CD4-positive, alpha-beta T cell (primary cell): ENCODE results near the gene ADSL. TPM values are rescaled to one million over a fixed set of nuclear protein-coding genes. Genes with fewer than 3 reads are reported as not detected.
A peak's percentile ranks its signal among the peaks of the same experiment; 100 is the strongest.

Source experiments
- ATAC-seq: fragments of 200-7000 bp; cut with Tn5 transposase; one replicate; pipeline ENCODE4 v1.10.0; 2022; ENCODE audit warnings: mild to moderate bottlenecking; ENCODE audit not compliant: poor library complexity
- CTCF ChIA-PET: fragments of 350-600 bp; sonication (Branson Sonifier 250); formaldehyde crosslinking; loops from one replicate; lab custom pipeline; 2021; ENCODE audit warnings: antibody characterized with exemption, inconsistent platforms; lab: Charles Lee
- POLR2A ChIA-PET: fragments of 350-600 bp; sonication (Branson Sonifier 250); formaldehyde crosslinking; loops from one replicate; lab custom pipeline; 2021; ENCODE audit warnings: antibody characterized with exemption, inconsistent platforms; lab: Charles Lee
- DNase-seq, 14 experiments: peaks; one replicate each; pipeline ENCODE4 v3.0.0-alpha.2; 2013 to 2020; ENCODE audit warnings: mixed read lengths in 2 of 14
- H3K27ac ChIP-seq, 2 donors: one replicate each; pipeline versions ENCODE4 v1.5.1 to v1.7.0; 2013; ENCODE audit warnings: low read length in 2 of 2, low read depth in 1 of 2, mild to moderate bottlenecking in 1 of 2
- H3K27me3 ChIP-seq, 2 experiments: 1 replicate in 1 of 2; 2 replicates in 1 of 2; pipeline versions ENCODE4 v1.6.1 to v1.7.0; 2013; ENCODE audit warnings: low read length in 2 of 2, control low read depth in 1 of 2, mild to moderate bottlenecking in 1 of 2, moderate library complexity in 1 of 2; ENCODE audit not compliant: insufficient read depth in 2 of 2, control insufficient read depth in 1 of 2
- H3K36me3 ChIP-seq: one replicate; pipeline ENCODE4 v1.6.1; 2013; ENCODE audit warnings: low read length, control low read depth; ENCODE audit not compliant: insufficient read depth
- H3K4me1 ChIP-seq: one replicate; pipeline ENCODE4 v1.6.1; 2013; ENCODE audit warnings: low read length, control low read depth; ENCODE audit not compliant: insufficient read depth
- H3K4me3 ChIP-seq: one replicate; pipeline ENCODE4 v1.5.1; 2013; ENCODE audit warnings: mild to moderate bottlenecking, low read length, moderate library complexity
- H3K9me3 ChIP-seq, 2 experiments: 1 replicate in 1 of 2; 2 replicates in 1 of 2; pipeline versions ENCODE4 v1.6.1 to v1.7.0; 2013; ENCODE audit warnings: low read length in 2 of 2, mild to moderate bottlenecking in 2 of 2, control low read depth in 1 of 2, moderate library complexity in 1 of 2; ENCODE audit not compliant: control insufficient read depth in 1 of 2, insufficient read depth in 1 of 2
- H3K27ac Mint-ChIP-seq: one replicate; pipeline ENCODE4 v1.8.0; 2020; ENCODE audit warnings: mixed read lengths
- H3K27me3 Mint-ChIP-seq: one replicate; pipeline ENCODE4 v1.8.0; 2021; ENCODE audit warnings: mixed read lengths
- H3K36me3 Mint-ChIP-seq: one replicate; pipeline ENCODE4 v1.8.0; 2021; ENCODE audit warnings: low read depth, mixed read lengths
- H3K4me1 Mint-ChIP-seq: one replicate; pipeline ENCODE4 v1.8.0; 2021; ENCODE audit warnings: low read depth, mixed read lengths
- H3K4me3 Mint-ChIP-seq: one replicate; pipeline ENCODE4 v1.8.0; 2020; ENCODE audit warnings: mild to moderate bottlenecking, mixed read lengths
- H3K9me3 Mint-ChIP-seq: one replicate; pipeline ENCODE4 v1.8.0; 2020; ENCODE audit warnings: mixed read lengths
- CTCF ChIP-seq: fragments of 200-600 bp; IDR thresholded peaks from one replicate; pipeline ENCODE4 v1.8.0; 2022; ENCODE audit warnings: antibody characterized with exemption, mild to moderate bottlenecking
- intact Hi-C, 2 experiments: fragments of 100-400 bp; cut with DNase I in 1 of 2; cut with micrococcal nuclease in 1 of 2; formaldehyde crosslinking; loops; one replicate each; pipeline versions ENCODE4 v1.15.1 to v1.9.0; 2023 to 2025; cut with DNase I, micrococcal nuclease
- total RNA-seq, 174 experiments: library from RNA in 2 of 174; stranded (reverse) in 2 of 174; gene quantifications; one replicate each; pipeline ENCODE4 v1.2.3 and lab custom pipeline; 2021 to 2026

Gene ADSL
- total RNA-seq, 2 experiments from 2014 or later = 62.9 to 75.3 TPM

DNA sequence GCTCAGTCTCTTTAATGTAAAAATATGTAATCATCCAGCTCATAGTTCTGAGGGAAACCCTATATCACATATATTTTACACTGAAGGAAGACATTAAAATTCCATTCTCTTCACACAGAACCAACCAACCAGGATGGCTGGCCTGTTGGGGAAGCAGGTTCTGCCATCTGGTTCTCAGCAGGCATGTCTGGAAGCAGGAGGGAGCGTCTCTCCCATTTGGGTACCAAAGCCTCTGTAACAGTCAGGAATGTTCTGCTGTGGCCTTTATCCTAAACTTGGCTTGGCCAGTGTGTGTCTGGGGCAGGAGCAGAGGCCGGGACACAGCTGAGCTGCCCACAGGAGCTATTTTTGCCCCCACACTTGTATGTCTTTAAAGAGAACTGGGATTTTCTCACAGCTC is 53.3 kb downstream of the ADSL start:
- Histone ChIP-seq H3K36me3 (peaks cover 13% of the 10 kb centered on the region), H3K27ac (peak overlapping the region in 1 of 2 donors; percentile 3), H3K27me3 (no peaks in the 10 kb centered on the region), H3K9me3 (no peaks in the 10 kb centered on the region), H3K4me3 (no peak overlapping the region), H3K4me1 (peaks cover 77% of the 10 kb centered on the region)
- H3K4me1 Mint-ChIP-seq = peaks cover 89% of the 10 kb centered on the region
- H3K27ac Mint-ChIP-seq = peak overlapping the region; percentile 90
- DNase-seq (no peak), ATAC-seq (no peak)
- ChIA-PET POLR2A (interaction anchor here (0.7 to 3.3 kb wide), 11 partner anchors 11 to 355 kb away, joined by 3 to 17 read pairs (median 5); partner anchors contain the start of genes MRTFA and SGSM3), CTCF (interaction anchor here (0.6 to 0.8 kb wide), 2 partner anchors 34 to 186 kb away, joined by 3 read pairs; no protein-coding TSS in a partner anchor)
- TF ChIP-seq CTCF = no peak
- intact Hi-C loops = loop anchor here in 1 of 2 experiments (1.0 kb wide), 1 partner anchor 14 kb away; no protein-coding TSS in a partner anchor
- H3K9me3 Mint-ChIP-seq = no peaks in the 10 kb centered on the region
- H3K4me3 Mint-ChIP-seq = peak overlapping the region; percentile 78
- no peaks in the 10 kb centered on the region for H3K27me3 Mint-ChIP-seq
- peaks cover 38% of the 10 kb centered on the region for H3K36me3 Mint-ChIP-seq

- Histone ChIP-seq H3K4me1 (peaks cover 76% of the 10 kb centered on the region), H3K9me3 (no peaks in the 10 kb centered on the region), H3K27me3 (no peaks in the 10 kb centered on the region), H3K27ac (peak overlapping the region in 1 of 2 donors; percentile 3), H3K36me3 (peaks cover 18% of the 10 kb centered on the region), H3K4me3 (no peak overlapping the region)
- H3K9me3 Mint-ChIP-seq = no peaks in the 10 kb centered on the region
- ChIA-PET CTCF (no interaction called here), POLR2A (interaction anchor here (0.8 to 3.3 kb wide), 10 partner anchors 8 to 356 kb away, joined by 3 to 17 read pairs (median 4); no protein-coding TSS in a partner anchor)
- TF ChIP-seq CTCF = no peak
- H3K4me1 Mint-ChIP-seq = peaks cover 84% of the 10 kb centered on the region
- DNase-seq = peak in 13 of 14 experiments; percentile 17 to 84 (median 47)
- peak overlapping the region; percentile 78 for H3K4me3 Mint-ChIP-seq
- H3K36me3 Mint-ChIP-seq = peaks cover 41% of the 10 kb centered on the region
- H3K27me3 Mint-ChIP-seq = no peaks in the 10 kb centered on the region
- intact Hi-C loops = loop anchor here in 1 of 2 experiments (1.0 kb wide), 1 partner anchor 15 kb away; no protein-coding TSS in a partner anchor
- peak; percentile 63 for ATAC-seq
- peak overlapping the region; percentile 90 for H3K27ac Mint-ChIP-seq
These were observed 53.9 kb downstream of the ADSL start for GRCh38 chr22:40400159-40400558.

GRCh38 chr22:40401532-40401931 is 55.2 kb downstream of the ADSL start:
- H3K27me3 Mint-ChIP-seq = no peaks in the 10 kb centered on the region
- Histone ChIP-seq H3K4me1 (peaks cover 66% of the 10 kb centered on the region), H3K36me3 (peaks cover 28% of the 10 kb centered on the region), H3K4me3 (peak overlapping the region; percentile 26), H3K27me3 (no peaks in the 10 kb centered on the region), H3K27ac (peak overlapping the region; percentile 5 to 47), H3K9me3 (no peaks in the 10 kb centered on the region)
- intact Hi-C loops = no loop called here
- ChIA-PET CTCF (no interaction called here), POLR2A (interaction anchor here (1.2 to 3.3 kb wide), 4 partner anchors 16 to 63 kb away, joined by 4 to 17 read pairs (median 7); partner anchors contain the start of gene SGSM3)
- peak; percentile 80 for ATAC-seq
- H3K9me3 Mint-ChIP-seq = no peaks in the 10 kb centered on the region
- H3K4me3 Mint-ChIP-seq = peak overlapping the region; percentile 78
- peak in 13 of 14 experiments; percentile 22 to 80 (median 44) for DNase-seq
- peaks cover 71% of the 10 kb centered on the region for H3K4me1 Mint-ChIP-seq
- peaks cover 45% of the 10 kb centered on the region for H3K36me3 Mint-ChIP-seq
- peak overlapping the region; percentile 90 for H3K27ac Mint-ChIP-seq
- no peak for TF ChIP-seq CTCF
